ENCODE measurements around the gene TMEM11. TPM values are rescaled to one million over a fixed set of nuclear protein-coding genes. Genes with fewer than 3 reads are reported as not detected.

Gene TMEM11
- total RNA-seq, 2 donors from 2014 or later, result 7.0 to 22.4 TPM

DNA sequence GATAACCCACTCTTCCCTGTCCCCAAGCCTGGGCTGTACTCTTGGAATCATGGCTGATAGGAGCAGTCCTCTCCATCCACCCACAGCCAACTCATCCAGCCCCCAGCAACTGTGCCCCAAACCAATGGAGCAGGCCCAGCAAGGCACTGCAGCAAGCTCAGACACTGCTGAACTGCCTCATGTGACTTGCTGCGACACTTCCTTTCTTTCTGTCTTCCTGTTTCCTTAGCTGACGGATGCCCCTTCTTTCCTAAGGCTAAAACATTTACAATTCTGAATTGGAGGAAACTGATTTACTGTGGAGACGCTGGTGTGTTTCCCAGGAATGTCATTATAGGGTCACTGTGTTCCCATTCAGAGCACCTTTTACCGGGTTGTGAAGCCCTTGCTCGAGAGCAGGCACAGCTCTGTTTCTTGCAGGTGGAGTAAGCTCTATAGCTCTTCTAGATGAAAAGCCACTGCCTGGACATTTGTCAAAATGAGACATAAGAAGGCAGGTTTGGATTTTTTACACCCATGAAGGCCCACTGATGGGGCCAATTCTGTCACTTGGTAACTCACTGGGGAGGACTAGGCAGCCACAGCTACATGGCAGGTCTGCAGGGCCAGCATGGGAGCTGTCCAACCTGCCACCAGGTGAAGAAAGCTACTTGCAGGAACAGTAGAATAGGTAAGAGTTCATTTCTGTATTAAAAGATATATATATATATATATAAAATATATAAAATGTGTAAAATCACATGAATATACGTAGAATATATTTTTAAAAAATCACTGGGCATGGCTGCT is 27.4 kb downstream of the TMEM11 start:
- DNase-seq (no peak), ATAC-seq (no peak)
- H3K4me1 ChIP-seq, result no peaks in the 10 kb centered on the region
- no peak overlapping the region for H3K27ac ChIP-seq
- H3K4me3 ChIP-seq, result no peak overlapping the region
- WGBS, 2 donors, result 82 to 84% methylated on average over 6 of the region's 6 CpGs
- TF ChIP-seq, protein P1, sequence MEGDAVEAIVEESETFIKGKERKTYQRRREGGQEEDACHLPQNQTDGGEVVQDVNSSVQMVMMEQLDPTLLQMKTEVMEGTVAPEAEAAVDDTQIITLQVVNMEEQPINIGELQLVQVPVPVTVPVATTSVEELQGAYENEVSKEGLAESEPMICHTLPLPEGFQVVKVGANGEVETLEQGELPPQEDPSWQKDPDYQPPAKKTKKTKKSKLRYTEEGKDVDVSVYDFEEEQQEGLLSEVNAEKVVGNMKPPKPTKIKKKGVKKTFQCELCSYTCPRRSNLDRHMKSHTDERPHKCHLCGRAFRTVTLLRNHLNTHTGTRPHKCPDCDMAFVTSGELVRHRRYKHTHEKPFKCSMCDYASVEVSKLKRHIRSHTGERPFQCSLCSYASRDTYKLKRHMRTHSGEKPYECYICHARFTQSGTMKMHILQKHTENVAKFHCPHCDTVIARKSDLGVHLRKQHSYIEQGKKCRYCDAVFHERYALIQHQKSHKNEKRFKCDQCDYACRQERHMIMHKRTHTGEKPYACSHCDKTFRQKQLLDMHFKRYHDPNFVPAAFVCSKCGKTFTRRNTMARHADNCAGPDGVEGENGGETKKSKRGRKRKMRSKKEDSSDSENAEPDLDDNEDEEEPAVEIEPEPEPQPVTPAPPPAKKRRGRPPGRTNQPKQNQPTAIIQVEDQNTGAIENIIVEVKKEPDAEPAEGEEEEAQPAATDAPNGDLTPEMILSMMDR (IDR thresholded peaks at IDR 0.05), result no peak
- no peak for TF ChIP-seq POLR2A (IDR thresholded peaks at IDR 0.05)
- no peaks in the 10 kb centered on the region for H3K9me3 ChIP-seq
- intact Hi-C loops (cut with DNase I), result no loop called here
- no peaks in the 10 kb centered on the region for H3K27me3 ChIP-seq
- H3K36me3 ChIP-seq (replicated peaks in 1 of 2; ENCODE audit: insufficient read depth in 1 of 2, low read depth in 2 of 2), result peaks cover 0 to 6% of the 10 kb centered on the region in 2 donors

DNA sequence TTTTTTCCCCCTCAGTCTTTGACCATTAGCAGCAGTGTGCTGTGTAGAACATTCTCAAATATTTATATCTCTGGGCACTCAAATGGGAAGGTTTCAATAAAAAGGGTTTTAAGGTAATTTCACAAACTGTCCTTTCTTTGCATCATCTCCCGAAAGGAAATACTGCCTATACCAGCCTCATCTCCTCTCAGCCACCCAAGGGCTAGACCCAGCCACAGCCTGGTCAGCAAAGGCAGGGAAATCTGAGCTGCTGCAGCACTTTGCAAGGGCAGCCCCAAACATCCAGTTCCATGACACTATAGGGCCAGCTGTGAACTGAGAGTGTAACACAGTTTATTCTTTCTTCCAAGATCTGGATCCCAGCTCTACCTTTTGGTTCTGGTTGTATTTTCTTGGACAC is 28.9 kb downstream of the TMEM11 start:
- WGBS, 2 donors, result 79 to 100% methylated on average over 1 of the region's 1 CpG
- DNase-seq (no peak), ATAC-seq (no peak)
- peaks cover 0 to 6% of the 10 kb centered on the region in 2 donors for H3K36me3 ChIP-seq (replicated peaks in 1 of 2; ENCODE audit: insufficient read depth in 1 of 2, low read depth in 2 of 2)
- no peaks in the 10 kb centered on the region for H3K4me1 ChIP-seq
- H3K4me3 ChIP-seq, result no peak overlapping the region
- no peak overlapping the region for H3K27ac ChIP-seq
- intact Hi-C loops (cut with DNase I), result no loop called here
- TF ChIP-seq, protein P1 (IDR thresholded peaks at IDR 0.05), result no peak
- TF ChIP-seq POLR2A (IDR thresholded peaks at IDR 0.05), result no peak
- no peaks in the 10 kb centered on the region for H3K9me3 ChIP-seq
- no peaks in the 10 kb centered on the region for H3K27me3 ChIP-seq

DNA sequence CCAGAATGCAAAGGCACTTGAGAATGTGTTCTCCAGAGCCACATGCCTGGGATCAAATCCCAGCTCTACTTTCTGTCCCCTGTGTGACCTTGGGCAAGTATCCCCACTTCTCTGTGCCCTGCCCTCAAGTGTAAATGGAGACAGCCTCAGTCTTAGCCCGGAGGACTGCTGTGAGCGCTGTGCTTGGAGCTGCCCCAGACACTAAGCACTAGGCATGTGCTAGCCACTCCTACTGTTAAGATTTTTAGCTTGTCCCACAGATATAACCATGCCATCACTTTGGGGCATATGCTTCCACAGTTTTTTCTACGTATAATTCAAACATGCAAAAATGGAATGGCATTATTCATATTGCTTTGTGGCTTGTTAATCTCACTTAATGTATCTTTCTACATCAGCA is 29.4 kb downstream of the TMEM11 start:
- Histone ChIP-seq H3K36me3 (replicated peaks in 1 of 2; ENCODE audit: insufficient read depth in 1 of 2, low read depth in 2 of 2) (peaks cover 0 to 6% of the 10 kb centered on the region in 2 donors), H3K27ac (no peak overlapping the region), H3K4me1 (no peaks in the 10 kb centered on the region), H3K9me3 (no peaks in the 10 kb centered on the region), H3K27me3 (no peaks in the 10 kb centered on the region), H3K4me3 (no peak overlapping the region)
- ATAC-seq (no peak), DNase-seq (no peak)
- TF ChIP-seq, protein P1 (IDR thresholded peaks at IDR 0.05), result no peak
- no peak for TF ChIP-seq POLR2A (IDR thresholded peaks at IDR 0.05)
- WGBS, 2 donors, result 96 to 97% methylated on average over 3 of the region's 3 CpGs
- intact Hi-C loops (cut with DNase I), result no loop called here

DNA sequence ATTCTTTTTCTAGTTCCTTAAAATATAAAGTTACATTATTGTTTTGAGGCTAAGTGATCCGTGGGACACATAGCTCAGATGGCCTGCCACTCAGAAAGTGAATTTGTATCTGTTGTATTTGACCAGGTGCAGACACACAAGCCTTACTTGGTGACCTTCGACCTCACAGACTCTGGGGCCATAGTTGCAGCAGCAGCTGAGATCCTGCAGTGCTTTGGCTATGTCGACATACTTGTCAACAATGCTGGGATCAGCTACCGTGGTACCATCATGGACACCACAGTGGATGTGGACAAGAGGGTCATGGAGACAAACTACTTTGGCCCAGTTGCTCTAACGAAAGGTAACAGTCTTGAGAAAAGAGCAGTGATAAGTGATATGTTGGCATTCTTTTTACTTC is 30.5 kb downstream of the TMEM11 start:
- intact Hi-C loops (cut with DNase I), result no loop called here

More for the DNA sequence above, 30.5 kb downstream of the TMEM11 start:
- no peak overlapping the region for H3K4me3 ChIP-seq
- DNase-seq, result no peak
- 54 to 74% methylated on average over 5 of the region's 5 CpGs for WGBS, 2 donors
- H3K27me3 ChIP-seq, result no peaks in the 10 kb centered on the region
- TF ChIP-seq, protein P1 (IDR thresholded peaks at IDR 0.05), result no peak
- no peak for TF ChIP-seq POLR2A (IDR thresholded peaks at IDR 0.05)
- no peak for ATAC-seq
- no peaks in the 10 kb centered on the region for H3K9me3 ChIP-seq
- no peaks in the 10 kb centered on the region for H3K4me1 ChIP-seq
- H3K27ac ChIP-seq, result no peak overlapping the region
- H3K36me3 ChIP-seq (replicated peaks in 1 of 2; ENCODE audit: insufficient read depth in 1 of 2, low read depth in 2 of 2), result peaks cover 0 to 5% of the 10 kb centered on the region in 2 donors

All from body of pancreas (tissue), 4 donors.